Measurements from ENCODE around the gene CASP5.

DNA sequence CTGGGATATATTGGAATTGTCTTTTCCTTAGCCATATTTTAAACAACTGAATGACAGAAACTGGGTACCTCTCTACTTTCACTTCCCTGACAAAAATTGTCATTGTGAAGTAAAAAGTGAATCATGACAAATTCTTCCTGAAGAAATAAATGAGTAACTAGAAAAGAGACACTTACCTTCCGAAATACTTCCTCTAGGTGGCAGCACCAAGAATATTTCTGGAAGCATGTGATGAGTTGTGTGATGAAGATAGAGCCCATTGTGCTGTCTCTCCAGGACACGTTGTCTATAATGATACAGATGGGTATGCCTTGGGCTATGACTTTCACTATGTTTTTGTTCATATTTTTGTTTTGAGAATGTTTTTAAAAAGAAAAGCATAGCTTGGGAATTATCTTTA lies 76.1 kb downstream of the CASP5 start:
- TF ChIP-seq POLR2AphosphoS5 (IDR thresholded peaks at IDR 0.05; ENCODE audit: low read depth, low read length) (no peak), TAF1 (IDR thresholded peaks at IDR 0.05; ENCODE audit: borderline replicate concordance, low read depth, low read length) (no peak), POLR2A (IDR thresholded peaks at IDR 0.05; ENCODE audit: low read depth, low read length) (no peak)

Measured in GM12892 (cell line).